GM23248 (cell line): Measurements from ENCODE around the gene DNAH5.

Source experiments
- EZH2 ChIP-seq: fragments of 200-600 bp; sonication (generic); IDR thresholded peaks from 2 replicates; pipeline ENCODE4 v1.6.1; 2018; ENCODE audit warnings: antibody characterized with exemption, mild to moderate bottlenecking; ENCODE audit not compliant: insufficient read depth, poor library complexity, severe bottlenecking
- EZH2phosphoT487 ChIP-seq: fragments of 200-600 bp; sonication (generic); IDR thresholded peaks from 2 replicates; pipeline ENCODE4 v1.6.1; 2018; ENCODE audit warnings: antibody characterized with exemption, moderate library complexity, mild to moderate bottlenecking, low read depth; ENCODE audit not compliant: insufficient read depth

DNA sequence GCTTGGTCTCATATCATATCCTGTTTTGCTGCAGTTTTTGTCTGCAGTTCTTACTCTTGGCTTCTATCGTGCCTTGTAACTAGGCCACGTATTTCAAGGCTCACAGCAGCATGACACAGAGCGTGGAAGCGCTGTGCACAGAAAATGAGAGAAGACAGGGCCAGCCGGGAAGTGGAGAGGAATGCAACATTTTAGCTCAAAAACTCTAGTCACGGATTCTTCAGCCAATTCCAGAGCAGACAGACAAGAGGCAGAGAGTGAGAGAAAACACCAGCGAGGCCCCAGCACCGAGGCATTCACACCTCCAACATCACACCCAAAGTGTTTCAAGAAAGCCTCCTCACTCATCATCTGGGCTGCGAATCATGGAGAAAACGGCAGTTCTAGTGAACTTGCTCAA is 160.8 kb downstream of the DNAH5 start:
- TF ChIP-seq EZH2 (no peak), EZH2phosphoT487 (no peak)
